NCI-H524 treated with DMSO at 0.1 percent for 48 hours (cell line): ENCODE data around the gene DNAH17.

Source experiments
- DNase-seq: peaks from one replicate; lab custom pipeline; 2025; lab: John Stamatoyannopoulos, UW

Gene DNAH17

GRCh38 chr17:78575340-78575739 lies 1.9 kb downstream of the DNAH17 start:
- no peak for DNase-seq

- no peak for DNase-seq
These were observed 3.2 kb downstream of the DNAH17 start for GRCh38 chr17:78573955-78574354.

DNA sequence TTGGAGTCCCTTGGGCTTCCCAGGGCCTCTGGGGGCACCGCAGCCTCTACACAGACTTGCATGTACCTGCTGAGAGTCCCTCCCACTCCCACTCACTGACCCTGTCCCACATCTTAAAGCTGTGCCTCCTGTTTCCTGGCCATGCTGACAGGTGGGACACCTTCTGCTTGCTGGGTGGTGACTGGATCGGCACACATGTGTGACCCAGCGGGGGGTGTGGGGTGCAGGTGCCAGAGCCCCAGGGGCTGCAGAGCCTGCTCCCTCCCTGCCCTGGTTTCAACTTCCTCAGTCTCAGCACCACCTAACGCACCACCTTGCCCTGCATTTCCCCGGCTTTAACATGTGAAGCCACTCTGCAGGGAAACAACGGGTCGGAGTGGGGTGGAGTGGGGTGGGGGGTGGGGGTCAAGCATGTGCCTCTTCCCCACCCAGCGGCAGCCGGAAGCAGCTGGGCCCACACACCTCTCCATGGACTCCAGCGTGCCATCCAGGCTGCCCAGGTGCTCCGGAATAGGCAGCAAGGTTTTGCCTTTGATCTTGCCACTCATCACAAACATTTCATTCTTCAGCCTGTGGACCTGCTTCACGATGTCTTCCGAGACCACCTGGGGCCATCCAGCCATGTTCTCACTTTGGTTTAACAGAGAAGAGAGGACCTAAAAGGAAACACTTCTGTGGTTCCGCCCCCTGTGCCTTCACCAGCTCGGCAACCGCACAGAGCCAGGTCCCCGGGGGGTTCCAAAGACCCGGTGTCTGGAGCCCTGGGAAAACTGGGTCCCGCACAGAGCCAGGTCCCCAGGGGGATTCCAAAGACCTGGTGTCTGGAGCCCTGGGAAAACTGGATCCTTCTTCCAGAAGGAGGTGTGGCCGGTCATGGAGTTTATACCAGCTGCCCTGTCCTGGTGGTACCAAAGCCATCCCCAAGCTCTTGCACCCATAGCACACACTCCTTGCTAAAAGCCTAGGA lies 4.7 kb downstream of the DNAH17 start:
- no peak for DNase-seq

GRCh38 chr17:78571329-78571728 lies 5.9 kb downstream of the DNAH17 start:
- DNase-seq = no peak

- DNase-seq = no peak
These were observed 8.6 kb downstream of the DNAH17 start for GRCh38 chr17:78568494-78569115.

DNA sequence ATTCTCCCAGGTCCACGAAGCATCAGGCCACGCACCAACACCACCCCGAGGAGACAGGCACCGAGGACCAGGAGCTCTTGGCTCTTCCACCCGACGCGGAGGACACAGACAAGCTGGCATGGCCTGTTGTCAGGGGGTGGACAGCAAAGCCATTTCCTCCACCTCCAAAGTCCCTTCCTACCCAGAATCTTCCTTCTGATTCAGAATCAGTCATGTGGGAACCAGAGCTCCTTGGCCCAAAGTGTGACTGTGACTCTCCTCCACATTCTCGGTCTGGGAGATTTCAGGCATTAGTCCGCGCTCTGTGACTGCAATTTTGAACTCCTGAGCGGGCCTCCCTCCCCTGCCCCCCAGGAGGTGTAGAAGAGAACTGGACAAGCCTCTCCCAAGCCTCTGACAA lies 9.2 kb downstream of the DNAH17 start:
- DNase-seq = no peak

DNA sequence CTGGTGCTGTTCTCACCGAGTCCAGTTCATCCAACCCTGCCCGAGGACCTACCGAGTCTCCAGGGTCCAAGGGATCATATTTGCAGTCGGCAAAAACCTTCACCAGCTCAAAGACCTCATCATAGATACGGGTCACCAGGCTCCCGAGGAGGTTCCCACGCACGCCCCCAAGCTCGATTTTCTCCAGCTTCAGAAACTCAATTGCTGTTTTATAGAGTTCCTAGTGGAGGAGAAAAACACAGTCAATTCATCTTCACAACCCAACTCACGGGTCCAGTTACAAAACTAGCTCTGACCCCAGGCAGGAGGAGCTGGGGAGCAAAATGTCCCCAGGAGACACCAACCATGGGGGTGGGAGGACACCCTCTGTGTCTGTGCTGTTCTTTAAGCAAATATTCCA lies 10.2 kb downstream of the DNAH17 start:
- no peak for DNase-seq

- peak; percentile 61 for DNase-seq
These were observed 13.7 kb downstream of the DNAH17 start for GRCh38 chr17:78563189-78564145.

- DNase-seq = no peak
These were observed 14.5 kb downstream of the DNAH17 start for GRCh38 chr17:78562734-78563133.

DNA sequence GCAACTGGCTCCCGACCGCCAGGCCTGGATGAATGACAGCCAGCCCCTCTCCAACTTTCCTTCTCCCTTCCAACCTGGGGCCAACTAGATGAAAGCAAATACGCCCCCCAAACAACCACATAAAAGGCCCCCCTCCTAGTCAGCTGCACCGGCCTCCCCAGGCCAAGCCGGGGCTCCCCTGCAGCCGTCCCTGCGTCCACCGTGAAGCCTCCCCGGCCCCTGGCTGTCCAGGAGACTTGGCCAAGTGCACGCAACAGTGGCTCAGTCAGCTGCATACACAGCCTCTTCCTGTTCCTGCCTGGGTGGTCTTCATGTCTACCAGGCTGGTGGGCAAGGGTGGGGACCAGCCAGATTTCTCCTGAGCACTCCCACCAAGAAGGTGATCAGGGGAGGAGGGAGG lies 16.0 kb downstream of the DNAH17 start:
- no peak for DNase-seq

DNA sequence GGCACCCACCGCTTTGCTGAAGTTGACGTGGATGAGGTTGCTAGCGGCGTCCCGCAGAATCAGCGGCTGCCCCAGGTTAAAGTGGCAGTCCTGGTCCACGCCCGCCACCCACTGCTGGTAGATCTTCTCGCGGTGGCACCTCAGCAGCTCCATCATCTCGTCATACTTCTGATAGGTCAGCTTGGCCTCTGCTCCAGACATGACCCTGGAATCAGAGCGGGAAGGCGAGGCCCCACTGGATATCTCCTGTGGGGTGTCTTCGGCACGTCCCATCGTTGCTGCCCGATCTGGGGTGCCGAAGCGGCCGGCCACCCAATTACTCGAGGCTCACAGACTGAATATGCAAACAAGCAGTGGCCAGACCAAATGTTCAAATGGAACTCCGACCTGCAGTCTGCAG lies 16.5 kb downstream of the DNAH17 start:
- no peak for DNase-seq

GRCh38 chr17:78559749-78560368 lies 17.3 kb downstream of the DNAH17 start:
- no peak for DNase-seq

DNA sequence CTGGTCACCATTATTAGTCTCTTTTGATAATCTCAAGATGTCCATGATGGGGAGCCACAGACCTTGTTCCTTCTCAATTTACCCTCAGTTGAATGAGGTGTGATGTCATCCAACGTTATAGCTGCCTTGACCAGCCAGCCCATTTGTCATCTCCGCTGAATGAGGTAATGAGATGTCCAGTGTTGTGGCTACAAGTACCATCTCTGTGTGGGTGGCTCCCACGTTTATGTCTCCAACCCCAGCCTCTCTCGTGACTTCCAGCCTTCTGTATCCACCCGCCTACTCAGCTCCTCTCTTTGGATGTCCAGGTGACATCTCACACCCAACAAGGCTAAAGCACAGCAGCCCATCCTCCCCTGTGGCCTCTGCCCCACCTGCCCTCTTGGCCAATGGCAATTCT lies 18.2 kb downstream of the DNAH17 start:
- DNase-seq = no peak

GRCh38 chr17:78558181-78558850 lies 18.9 kb downstream of the DNAH17 start:
- DNase-seq = no peak

GRCh38 chr17:78557598-78558039 lies 19.6 kb downstream of the DNAH17 start:
- DNase-seq = peak; percentile 32

- no peak for DNase-seq
These were observed 20.4 kb downstream of the DNAH17 start for GRCh38 chr17:78556812-78557211.

GRCh38 chr17:78555746-78556401 lies 21.3 kb downstream of the DNAH17 start:
- DNase-seq = peak; percentile 95

DNA sequence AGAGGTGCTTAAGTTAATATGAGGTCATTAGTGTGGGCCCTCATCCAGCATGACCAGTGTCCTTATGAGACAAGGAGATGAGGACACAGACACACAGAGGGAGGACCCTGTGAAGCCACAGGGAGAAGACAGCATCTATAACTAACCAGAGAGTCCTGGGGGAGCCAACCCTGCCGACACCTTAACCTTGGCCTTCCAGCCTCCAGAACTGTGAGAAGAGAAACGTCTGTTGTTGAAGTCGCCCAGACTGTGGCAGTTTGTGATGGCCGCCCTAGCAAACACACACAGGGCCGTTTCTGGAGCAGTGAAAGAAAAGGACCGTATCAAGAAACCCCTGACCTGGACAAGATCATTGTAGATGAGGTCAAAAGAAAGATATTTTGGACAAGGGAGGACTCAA lies 26.7 kb downstream of the DNAH17 start:
- no peak for DNase-seq

DNA sequence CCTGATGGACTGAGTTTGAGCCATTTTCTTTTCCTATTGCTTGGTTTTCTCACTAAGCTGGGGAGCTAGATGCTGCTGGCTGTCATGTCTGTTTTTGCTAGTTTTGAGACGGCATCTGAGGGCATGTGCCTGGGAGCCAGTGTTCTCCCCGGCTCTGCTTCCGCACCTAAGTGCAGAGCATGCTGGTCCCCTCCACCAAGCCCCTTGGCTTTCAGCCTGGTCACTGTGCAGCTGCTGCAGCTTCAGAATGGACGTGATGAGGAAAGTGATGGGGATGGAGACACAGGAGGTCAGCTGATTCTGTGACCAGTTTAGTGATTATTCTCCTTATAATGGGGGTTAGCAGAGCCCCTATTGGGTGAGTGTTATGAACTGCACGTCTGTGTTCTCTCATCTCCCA lies 28.5 kb downstream of the DNAH17 start:
- DNase-seq = no peak

DNA sequence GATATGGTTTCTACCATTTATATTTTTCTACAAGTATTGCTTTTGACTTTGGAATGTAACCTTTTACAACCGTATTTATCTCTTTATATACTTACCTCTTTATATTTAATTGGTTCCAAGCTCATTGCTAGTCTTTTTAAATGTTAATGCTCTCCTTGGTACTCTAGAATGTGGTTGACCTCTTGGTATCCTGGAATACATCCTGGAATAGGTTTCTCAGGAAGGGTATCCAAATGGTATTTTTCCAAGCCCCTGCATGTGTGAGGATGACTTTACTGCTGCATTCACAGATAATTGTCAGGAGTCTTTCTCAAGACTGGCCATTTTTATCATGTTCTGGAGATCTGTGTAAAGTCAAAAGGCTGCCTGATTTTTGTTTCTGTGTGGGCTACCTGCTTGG lies 30.2 kb downstream of the DNAH17 start:
- DNase-seq = no peak

DNA sequence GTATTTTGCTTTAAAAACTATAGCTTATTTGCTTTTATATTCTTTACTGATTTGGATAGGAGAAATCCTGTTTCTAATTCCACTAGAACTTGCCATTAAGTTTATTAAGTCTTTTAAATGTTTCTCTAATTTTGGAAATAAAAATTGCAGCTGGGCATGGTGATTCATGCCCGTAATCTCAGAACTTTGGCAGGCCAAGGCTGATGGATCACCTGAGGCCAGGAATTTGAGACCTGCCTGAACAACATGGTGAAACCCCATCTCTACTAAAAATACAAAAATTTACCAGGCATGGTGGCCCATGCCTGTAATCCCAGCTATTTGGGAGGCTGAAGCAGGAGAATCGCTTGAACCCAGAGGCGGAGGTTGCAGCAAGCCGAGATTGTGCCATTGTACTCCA lies 30.7 kb downstream of the DNAH17 start:
- no peak for DNase-seq
